OCI-LY7 (cell line): ENCODE measurements around the gene SEC14L1.

Source experiments
- EZH2phosphoT487 ChIP-seq: fragments of 200-600 bp; sonication (generic); IDR thresholded peaks from 2 replicates; pipeline ENCODE4 v1.6.1; 2018; ENCODE audit warnings: low read depth, borderline replicate concordance, mild to moderate bottlenecking, mixed run types, antibody characterized with exemption, low read length, moderate library complexity, mixed read lengths
- TF ChIP-seq, protein P1 (sequence below): fragments of 200-600 bp; sonication (generic); conservative IDR thresholded peaks from 2 replicates; pipeline ENCODE4 v1.5.1; 2014; ENCODE audit warnings: mild to moderate bottlenecking, antibody characterized with exemption, low read length, moderate library complexity, mixed read lengths

- TF ChIP-seq, protein P1, sequence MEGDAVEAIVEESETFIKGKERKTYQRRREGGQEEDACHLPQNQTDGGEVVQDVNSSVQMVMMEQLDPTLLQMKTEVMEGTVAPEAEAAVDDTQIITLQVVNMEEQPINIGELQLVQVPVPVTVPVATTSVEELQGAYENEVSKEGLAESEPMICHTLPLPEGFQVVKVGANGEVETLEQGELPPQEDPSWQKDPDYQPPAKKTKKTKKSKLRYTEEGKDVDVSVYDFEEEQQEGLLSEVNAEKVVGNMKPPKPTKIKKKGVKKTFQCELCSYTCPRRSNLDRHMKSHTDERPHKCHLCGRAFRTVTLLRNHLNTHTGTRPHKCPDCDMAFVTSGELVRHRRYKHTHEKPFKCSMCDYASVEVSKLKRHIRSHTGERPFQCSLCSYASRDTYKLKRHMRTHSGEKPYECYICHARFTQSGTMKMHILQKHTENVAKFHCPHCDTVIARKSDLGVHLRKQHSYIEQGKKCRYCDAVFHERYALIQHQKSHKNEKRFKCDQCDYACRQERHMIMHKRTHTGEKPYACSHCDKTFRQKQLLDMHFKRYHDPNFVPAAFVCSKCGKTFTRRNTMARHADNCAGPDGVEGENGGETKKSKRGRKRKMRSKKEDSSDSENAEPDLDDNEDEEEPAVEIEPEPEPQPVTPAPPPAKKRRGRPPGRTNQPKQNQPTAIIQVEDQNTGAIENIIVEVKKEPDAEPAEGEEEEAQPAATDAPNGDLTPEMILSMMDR, result no peak
- no peak for TF ChIP-seq EZH2phosphoT487
These were observed 24.4 kb upstream of the SEC14L1 start for GRCh38 chr17:77116371-77116860.
